Measurements from ENCODE around the gene RNU4-1.

The RNU4-1 gene

GRCh38 chr12:120287491-120287890 lies 5.5 kb downstream of the RNU4-1 start:
- no peak for DNase-seq

DNA sequence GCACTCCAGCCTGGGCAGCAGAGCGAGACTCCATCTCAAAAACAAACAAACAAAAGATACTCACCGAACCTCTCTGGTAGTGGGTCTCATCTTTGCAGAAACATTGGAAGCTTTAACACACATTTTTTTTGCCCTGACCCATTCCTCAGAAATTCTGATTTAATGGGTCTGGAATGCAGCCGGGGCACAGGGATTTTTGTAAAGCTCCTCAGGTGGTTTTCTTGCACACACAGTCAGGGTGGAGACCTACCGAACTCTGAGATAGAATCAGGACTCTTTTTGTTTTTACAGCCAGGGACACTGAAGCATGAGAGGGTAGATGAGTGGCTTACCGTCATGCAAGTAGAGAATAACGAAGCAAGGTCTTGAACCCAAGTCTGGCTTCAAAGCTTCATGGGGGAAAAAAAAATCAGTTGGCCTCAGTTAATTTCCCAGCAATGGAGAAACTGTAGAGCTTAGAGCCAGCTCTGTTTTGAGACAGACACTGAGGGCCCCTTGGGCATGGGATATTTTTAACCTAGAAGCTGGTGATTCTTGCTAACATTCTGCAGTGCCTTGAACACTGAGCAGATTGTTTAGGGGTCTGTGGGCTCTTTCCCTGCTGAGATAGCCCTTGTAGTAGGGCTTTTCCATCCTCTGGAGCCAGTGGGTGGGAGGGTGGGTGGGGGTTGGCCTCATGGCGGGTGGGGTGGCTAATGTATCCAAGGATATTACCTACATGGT lies 6.1 kb downstream of the RNU4-1 start:
- no peak for DNase-seq

DNA sequence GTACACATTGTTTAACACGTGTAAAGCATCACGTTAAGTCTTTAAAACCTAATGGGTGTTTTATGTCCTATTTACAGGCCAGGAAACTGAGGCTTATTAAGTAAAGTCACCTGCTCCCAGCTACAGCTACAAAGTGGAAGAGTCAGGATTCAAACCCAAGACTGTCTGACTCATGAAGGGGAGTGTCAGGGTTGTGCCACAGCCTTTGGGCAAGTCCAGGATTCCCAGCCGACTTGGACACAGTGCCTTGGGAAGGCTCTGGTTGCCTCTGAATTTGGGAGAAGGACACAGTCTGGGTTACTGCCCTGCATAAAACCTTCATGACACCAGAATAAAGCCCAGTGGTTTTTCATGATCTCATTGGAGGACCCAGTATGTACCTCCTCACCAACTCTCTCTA lies 8.7 kb downstream of the RNU4-1 start:
- DNase-seq, result no peak

GRCh38 chr12:120283318-120283717 lies 9.7 kb downstream of the RNU4-1 start:
- no peak for DNase-seq

DNA sequence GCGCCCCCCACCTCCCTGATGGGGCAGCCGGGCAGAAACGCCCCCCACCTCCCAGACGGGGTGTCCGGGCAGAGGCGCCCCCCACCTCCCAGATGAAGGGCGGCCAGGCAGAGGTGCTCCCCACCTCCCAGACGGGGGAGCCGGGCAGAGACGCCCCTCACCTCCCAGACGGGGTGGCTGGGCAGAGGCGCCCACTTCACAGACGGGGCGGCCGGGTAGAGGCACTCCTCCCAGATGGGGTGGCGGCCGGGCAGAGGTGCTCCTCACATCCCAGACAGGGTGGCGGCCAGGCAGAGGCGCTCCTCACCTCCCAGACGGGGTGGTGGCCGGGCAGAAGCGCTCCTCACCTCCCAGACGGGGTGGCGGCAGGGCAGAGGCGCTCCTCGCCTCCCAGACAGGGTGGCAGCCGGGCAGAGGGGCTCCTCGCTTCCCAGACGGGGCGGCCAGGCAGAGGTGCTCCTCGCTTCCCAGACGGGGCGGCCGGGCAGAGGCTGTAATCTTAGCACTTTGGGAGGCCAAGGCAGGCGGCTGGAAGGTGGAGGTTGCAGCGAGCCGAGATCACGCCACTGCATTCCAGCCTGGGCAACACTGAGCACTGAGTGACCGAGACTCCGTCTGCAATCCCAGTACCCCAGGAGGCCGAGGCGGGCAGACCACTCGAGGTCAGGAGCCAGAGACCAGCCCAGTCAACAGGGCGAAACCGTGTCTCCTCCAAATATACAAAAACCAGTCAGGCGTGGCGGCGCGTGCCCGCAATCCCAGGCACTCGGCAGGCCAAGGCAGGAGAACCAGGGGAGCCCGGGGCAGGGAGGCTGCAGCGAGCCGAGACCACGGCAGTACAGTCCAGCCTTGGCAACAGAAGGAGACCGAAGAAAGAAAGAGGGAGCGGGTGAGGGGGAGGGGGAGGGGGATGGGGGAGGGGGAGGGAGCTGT lies 14.6 kb downstream of the RNU4-1 start:
- DNase-seq, result no peak

DNA sequence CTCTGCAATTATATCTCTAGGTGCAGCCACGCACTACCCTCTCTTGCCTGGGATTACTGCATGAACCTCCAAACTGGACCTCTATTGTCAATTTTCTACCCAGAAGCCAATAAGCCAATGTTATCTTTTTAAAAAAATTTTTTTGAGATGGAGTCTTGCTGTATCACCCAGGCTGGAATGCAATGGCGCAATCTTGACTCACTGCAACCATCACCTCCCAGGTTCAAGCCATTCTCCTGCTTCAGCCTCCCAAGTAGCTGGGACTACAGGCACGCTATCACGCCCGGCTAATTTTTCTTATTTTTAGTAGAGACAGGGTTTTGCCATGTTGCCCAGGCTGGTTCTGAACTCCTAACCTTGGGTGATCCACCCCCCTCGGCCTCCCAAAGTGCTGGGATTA lies 16.3 kb downstream of the RNU4-1 start:
- DNase-seq, result no peak

- DNase-seq, result no peak
These were observed 25.3 kb downstream of the RNU4-1 start for GRCh38 chr12:120267736-120268135.

- no peak for DNase-seq
These were observed 26.7 kb downstream of the RNU4-1 start for GRCh38 chr12:120266180-120266870.

GRCh38 chr12:120265473-120266179 lies 27.4 kb downstream of the RNU4-1 start, which contains the start of gene PXN:
TSS of gene PXN (minus strand) at chr12:120265730. CDS start at chr12:120265629, 101 bp downstream.
- peak; percentile 93 for DNase-seq

DNA sequence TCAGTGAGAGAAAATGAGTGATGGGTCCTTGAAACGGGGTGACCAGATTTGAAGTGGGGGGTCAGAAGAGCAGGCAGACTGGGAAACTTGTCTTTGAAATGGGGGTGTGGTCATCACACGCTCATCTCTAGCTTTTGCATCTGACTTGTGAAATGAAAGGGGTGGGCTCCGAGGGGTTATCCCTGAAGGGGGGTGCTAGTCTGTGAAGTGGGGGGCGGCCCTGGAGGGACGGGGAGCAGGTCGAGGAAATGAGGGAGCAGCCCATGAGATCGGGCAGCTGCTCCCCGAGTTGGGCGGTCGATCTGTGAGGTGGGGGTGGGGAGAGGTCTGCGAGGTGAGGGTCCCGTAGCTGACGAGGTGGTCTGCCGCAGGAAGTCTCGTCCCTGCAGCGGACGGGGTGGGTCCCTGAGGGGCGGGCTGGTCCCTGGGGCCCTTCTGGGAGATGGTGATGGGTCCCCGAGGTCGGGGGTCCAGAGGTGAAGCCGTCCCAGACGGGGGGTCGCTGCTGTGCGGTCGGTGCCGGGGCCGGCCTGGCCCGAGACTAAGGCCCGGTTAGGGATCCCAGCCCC lies 28.0 kb downstream of the RNU4-1 start:
- DNase-seq, result no peak

GRCh38 chr12:120264086-120264903 lies 28.7 kb downstream of the RNU4-1 start:
- no peak for DNase-seq

DNA sequence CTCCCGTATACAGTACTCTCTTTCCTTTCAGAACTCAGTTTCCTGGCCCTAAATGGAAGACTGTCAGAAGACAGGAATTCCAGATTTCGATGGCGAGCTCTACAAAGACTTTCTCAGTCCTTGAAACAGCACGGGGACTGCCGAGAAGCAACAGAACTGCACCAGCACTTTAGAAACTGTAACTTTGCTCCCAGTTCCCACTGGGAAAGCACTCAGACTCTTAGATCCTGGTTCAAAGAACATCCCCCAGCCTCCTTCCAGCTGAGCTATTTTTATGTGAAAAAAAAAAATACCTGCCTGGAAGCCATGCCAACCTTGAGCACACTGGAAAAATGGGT lies 29.3 kb downstream of the RNU4-1 start:
- DNase-seq, result no peak

DNA sequence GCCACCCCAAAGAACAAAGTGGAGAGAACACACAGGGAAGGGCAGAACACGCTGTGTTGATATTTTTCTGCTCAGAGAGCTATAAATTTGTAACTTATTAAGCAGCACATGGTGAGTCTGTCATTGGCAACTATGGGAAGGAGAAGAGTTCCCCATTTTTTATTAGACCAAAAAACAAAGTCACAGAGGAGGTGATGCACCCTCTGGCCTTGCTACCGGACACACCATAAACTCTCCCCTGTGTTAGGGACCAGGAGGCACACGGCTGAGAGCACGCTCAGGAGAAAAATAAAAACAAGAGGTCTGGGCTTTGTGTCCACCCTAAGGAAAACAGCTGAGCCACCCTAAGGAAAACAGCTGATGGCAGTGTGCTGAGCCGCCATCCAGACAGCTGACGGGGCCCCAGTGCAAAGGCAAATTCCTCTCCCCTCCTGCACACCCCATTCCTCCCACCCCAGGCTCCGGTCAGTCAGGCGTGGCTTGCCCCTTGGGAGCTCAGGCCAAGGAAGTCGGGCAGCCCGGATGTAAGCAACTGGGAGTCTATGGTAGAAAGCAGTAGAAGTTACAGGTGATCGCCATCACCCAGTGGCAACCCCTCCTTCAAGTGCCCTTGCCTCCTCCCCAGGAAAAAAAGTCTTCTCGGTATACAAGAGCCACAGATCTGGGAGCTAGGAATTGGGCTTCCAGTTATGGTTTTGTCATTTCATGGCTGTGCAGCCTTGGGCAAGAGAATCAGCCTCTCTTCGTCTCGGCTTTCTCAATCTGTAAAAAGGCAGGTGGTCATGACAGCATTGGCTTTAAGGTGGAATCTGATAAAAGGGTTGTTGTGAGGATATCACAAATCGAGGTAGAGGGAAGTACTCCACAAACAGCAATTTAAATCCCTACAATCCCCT lies 29.9 kb downstream of the RNU4-1 start:
- no peak for DNase-seq

DNA sequence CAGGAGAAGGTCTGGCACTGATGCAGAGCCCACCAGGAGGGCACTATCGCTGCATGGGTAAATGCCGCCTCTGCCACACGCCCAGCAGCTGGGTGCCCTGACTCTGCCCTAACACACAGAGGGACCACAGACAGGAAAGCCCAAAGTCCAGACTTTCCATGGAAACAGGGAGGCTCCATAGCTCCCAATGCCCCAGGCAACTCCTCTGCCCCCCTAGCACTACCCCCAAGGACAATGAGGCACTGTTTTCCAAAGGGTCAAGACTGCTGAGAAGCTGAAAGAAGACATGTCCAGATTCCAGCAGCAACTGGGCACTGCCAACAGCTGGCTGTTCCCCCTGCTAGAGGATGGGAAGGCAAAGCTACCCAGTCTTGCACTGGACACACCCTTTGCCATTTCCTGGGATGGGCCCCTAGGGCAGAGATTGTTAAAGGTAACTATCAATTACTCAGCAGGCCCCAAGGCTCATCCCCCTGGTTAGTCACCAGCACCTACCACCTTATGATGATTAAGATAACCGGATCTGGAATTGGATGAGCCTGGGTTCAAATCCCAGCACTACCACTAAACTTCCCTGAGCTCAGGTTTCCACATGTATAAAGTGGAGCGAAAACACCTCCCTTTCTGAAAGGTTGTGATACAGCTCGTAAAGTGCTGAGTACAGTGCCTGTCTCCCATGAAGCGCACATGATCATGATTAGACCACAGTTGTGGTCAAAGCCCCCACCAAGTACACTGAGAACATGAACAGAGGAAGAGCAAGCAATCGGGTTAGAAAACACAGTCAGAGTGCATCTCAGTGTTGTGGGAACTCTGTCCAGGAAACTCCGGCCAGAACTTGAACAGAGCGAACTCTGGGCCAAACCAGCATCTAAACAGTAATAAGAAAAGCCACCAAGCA lies 30.8 kb downstream of the RNU4-1 start:
- no peak for DNase-seq

DNA sequence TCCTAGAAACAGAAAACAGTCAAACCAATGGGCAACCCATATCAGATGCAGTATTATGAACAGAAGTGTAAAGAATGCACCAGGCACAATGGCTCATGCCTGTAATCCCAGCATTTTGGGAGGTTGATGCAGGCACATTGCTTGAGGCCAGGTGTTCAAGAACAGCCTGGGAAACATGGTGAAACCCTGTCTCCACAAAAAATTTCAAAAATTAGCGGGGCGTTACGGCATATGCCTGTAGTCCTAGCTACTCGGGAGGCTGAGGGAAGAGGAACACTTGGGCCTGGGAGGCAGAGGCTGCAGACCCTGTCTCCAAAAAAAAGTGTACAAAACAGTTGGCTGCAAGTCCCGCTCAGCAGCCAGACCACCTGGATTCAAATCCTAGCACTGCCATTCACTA lies 32.4 kb downstream of the RNU4-1 start:
- DNase-seq, result no peak

DNA sequence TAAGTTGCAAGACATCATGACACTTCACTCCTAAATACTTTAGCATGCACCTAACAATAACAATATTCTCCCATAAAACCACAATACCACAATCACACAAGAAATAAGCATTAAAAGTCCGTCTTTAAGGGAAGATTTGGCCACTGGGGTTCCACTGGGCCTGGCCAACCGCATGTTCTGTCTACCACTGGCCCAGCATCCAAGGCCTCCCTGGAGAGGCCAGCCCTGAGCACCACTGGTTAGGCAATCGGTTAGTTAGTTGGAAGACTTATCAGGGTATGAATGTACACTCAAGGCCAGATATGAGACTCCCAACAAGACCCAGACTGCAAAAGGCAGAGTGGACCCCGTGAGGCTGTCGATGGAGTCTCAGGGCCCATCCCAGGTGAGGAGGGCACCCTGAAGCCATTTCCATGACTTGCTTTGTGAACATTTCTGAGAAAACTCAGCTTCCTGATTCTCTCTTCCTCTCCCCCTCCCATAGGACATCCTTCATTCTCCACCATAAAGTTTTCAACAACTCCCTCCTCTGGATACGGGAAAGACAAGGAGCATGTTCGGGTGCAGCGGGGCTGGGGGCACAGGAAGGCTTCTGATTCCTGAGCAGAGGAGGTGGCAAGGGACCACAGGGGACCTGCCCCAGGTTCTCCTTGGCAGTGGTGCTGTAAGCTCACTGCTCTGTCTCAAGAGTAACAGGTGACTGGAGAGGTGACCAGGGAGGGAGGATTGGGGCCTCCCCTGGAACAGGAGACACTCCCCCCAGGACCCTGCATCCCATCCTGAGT lies 33.4 kb downstream of the RNU4-1 start:
- DNase-seq, result no peak

DNA sequence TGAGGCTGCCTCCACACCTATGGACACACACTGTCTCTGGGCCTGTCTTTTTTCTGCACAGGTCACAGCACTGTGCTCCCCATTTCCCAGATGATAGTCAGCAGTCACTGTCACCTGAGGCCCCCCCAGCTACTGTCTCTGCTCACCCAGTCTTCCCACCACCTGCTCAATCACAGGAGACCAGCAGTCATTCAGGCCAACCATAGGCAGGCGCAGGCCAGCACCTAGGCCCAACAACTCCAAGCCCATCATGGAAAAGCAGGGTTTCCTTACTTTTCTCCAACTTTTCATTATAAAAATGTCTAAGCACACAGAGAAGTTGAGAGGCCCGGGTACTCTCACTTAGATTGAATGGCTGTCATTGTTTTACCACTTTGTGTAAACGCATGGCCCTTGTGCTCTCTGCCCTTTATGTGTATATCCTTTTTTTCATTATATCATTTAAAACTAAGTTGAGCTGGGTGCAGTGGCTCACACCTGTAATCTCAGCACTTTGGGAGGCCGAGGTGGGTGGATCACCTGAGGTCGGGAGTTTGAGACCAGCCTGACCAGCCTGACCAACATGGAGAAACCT lies 34.6 kb downstream of the RNU4-1 start:
- no peak for DNase-seq

All from activated T-cell treated with anti-CD3 and anti-CD28 coated beads, Interleukin-2, amount 50 U/mL, for 1 hour (primary cell).